NCI-H82 treated with DMSO at 0.1 percent for 48 hours (cell line): ENCODE measurements around the gene PRL.
A peak's percentile ranks its signal among the peaks of the same experiment; 100 is the strongest.

Experiments
- DNase-seq: peaks from one replicate; lab custom pipeline; 2025; ENCODE audit not compliant: unreplicated experiment; lab: John Stamatoyannopoulos, UW

PRL gene

GRCh38 chr6:22295145-22295544 is 1.7 kb downstream of the PRL start:
- peak; percentile 2 for DNase-seq

GRCh38 chr6:22294301-22294700 is 2.5 kb downstream of the PRL start:
- peak; percentile 7 for DNase-seq

GRCh38 chr6:22290045-22290444 is 6.8 kb downstream of the PRL start:
- DNase-seq, result no peak

GRCh38 chr6:22288721-22289120 is 8.1 kb downstream of the PRL start:
- DNase-seq, result no peak

- DNase-seq, result no peak
Observed at GRCh38 chr6:22284666-22285065, 12.2 kb downstream of the PRL start.

- DNase-seq, result no peak
Observed at GRCh38 chr6:22281341-22282085, 15.3 kb downstream of the PRL start.

GRCh38 chr6:22279427-22279826 is 17.4 kb downstream of the PRL start:
- DNase-seq, result no peak

GRCh38 chr6:22271081-22271480 is 25.8 kb downstream of the PRL start:
- no peak for DNase-seq

- no peak for DNase-seq
Observed at GRCh38 chr6:22263748-22264147, 33.1 kb downstream of the PRL start.

- no peak for DNase-seq
Observed at GRCh38 chr6:22254886-22255285, 42.0 kb downstream of the PRL start.

GRCh38 chr6:22253955-22254655 is 42.7 kb downstream of the PRL start:
- no peak for DNase-seq

GRCh38 chr6:22251348-22251747 is 45.5 kb downstream of the PRL start:
- DNase-seq, result no peak

- peak; percentile 91 for DNase-seq
Observed at GRCh38 chr6:22250486-22250885, 46.4 kb downstream of the PRL start.

GRCh38 chr6:22249711-22250350 is 47.0 kb downstream of the PRL start:
- DNase-seq, result no peak

- no peak for DNase-seq
Observed at GRCh38 chr6:22248513-22249308, 48.1 kb downstream of the PRL start.

- DNase-seq, result no peak
Observed at GRCh38 chr6:22247916-22248482, 48.8 kb downstream of the PRL start.

- DNase-seq, result no peak
Observed at GRCh38 chr6:22240025-22240424, 56.8 kb downstream of the PRL start.

- DNase-seq, result no peak
Observed at GRCh38 chr6:22239261-22239921, 57.4 kb downstream of the PRL start.

- no peak for DNase-seq
Observed at GRCh38 chr6:22238861-22239260, 58.0 kb downstream of the PRL start.

GRCh38 chr6:22237526-22237925 is 59.3 kb downstream of the PRL start:
- no peak for DNase-seq
